Stimulated activated CD8-positive, alpha-beta memory T cell treated with anti-CD3 and anti-CD28 coated beads, Interleukin-12 subunit alpha, Interleukin-12 subunit beta, amount 100 ng/mL, for 4 hours (primary cell): ENCODE results near the gene RAB3D.
"Not testable (repeated sequence)": the region's sequence is repeated elsewhere in the genome, so short reads cannot be mapped to it uniquely, and the experiment has no call there.

Source experiments
- DNase-seq: peaks from one replicate; pipeline ENCODE4 v3.0.0-alpha.2; 2020; ENCODE audit warnings: low read depth

The RAB3D gene

DNA sequence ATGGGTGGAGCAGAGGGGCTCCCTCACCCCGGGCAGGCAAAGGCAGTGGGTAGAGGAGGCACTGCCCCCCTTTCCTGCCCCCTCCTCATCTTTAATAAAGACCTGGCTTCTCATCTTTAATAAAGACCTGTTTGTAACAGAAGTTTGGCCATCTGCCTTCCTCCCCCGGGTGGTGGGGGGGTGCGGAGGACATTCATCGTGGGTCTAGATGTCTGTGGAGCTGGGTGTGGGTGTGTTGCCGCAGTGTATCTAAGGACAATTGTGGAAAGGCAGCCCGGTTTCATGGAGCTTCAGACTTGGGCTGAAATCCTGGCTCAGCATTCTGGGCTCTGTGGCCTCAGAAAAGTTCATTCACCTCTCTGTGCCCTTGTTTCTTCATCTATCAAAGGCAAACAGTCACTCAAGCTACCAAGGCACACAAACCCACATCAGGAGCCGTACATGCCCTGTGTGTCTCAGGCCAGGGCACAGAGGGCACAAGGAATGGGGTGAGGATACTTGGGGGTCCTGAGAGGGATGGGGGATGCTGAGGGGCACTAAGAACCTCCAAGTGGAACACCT is 26.2 kb upstream of the RAB3D start:
- DNase-seq: no peak

DNA sequence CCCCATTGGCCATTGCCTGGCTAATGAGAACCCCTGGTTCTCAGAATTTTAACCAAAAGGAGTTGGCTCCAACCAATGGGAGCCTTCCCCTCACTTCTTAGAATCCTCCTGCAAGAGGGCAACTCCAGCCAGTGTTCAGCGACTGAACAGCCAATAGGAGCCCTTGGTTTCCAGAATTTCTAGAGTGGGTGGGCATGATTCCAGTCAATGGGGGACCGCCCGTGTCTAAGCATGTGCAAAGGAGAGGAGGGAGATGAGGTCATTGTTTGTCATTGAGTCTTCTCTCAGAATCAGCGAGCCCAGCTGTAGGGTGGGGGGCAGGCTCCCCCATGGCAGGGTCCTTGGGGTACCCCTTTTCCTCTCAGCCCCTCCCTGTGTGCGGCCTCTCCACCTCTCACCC is 25.5 kb upstream of the RAB3D start:
- no peak for DNase-seq

DNA sequence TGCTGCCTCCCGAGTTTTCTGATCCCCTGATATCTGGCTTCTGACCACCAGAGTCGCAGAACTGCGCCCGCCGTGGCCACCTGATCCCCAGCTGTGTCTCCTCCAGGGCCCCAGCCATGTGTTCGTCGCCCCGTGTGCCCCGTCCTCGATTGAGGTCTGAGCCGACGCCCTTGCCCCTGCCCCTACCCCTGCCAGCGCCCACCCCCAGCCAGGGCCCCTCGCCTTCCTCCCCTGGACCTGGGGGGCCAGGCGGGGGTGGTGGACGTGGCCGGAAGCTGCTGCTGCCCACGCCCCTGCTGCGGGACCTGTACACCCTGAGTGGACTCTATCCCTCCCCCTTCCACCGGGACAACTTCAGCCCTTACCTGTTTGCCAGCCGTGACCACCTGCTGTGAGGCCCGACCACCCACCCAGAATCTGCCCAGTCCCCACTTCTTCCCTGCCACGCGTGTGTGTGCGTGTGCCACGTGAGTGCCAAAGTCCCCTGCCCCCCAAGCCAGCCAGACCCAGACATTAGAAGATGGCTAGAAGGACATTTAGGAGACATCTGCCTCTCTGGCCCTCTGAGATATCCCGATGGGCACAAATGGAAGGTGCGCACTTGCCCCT is 24.9 kb upstream of the RAB3D start:
- no peak for DNase-seq

DNA sequence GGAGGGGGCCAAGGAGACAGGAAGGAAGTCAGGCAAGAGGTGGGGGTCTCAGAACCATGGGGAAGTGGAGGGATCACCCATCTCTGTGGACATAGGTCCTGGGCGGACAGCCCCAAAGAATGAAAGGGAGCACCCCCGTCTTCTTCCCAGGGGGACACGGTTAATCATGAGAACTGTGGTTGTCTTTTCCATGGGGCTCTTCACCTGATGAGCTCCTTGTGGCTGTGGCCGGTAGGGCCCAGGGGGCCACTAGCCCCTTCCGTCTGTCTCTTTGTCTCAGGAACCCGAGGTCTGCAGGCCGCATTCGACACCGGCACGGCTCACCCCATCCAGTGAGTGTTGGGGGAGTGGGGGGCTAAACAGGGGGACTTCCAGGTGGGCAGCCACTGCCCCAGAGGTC is 24.4 kb upstream of the RAB3D start:
- DNase-seq: no peak

DNA sequence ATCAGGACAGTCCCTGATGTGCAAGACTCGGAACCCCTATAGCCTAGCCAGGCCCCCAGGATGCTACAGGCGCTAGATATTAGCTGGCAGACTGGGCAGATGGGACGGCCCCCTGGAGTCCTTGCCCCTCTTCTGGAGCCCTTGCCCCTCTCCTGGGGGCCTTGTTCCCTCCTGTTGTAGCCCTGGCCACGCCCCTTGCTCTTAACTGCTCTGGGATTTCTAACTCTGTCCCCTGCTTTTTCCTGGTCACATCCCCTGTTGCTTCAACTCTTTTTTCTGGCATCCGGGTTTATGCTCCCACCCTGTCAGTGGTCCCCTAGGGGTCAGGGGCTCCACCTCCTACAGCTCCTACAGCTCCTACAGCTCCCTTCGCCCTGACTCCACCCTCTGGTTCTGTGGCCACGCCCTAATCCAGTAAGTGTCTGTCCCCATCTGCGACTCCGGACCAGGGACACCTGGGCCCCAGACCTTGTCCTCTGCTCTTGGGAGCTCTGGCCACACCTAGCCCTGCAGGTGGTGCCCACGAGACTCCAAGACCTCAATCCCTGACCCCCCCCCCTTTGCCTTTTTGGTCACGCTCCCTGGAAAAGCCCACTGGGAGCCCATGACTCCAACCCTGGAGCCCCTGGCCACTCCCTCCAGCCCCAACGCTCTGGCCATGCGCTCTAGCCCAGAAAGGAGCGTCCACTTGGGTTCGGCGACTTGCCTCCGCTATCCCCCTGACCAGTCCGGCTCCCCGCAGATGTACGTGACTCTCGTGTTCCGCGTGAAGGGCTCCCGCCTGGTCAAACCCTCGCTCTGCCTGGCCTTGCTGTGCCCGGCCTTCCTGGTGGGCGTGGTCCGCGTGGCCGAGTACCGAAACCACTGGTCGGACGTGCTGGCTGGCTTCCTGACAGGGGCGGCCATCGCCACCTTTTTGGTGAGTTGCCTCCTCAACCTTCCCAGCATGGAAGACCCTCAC is 22.6 kb upstream of the RAB3D start:
- no peak for DNase-seq

DNA sequence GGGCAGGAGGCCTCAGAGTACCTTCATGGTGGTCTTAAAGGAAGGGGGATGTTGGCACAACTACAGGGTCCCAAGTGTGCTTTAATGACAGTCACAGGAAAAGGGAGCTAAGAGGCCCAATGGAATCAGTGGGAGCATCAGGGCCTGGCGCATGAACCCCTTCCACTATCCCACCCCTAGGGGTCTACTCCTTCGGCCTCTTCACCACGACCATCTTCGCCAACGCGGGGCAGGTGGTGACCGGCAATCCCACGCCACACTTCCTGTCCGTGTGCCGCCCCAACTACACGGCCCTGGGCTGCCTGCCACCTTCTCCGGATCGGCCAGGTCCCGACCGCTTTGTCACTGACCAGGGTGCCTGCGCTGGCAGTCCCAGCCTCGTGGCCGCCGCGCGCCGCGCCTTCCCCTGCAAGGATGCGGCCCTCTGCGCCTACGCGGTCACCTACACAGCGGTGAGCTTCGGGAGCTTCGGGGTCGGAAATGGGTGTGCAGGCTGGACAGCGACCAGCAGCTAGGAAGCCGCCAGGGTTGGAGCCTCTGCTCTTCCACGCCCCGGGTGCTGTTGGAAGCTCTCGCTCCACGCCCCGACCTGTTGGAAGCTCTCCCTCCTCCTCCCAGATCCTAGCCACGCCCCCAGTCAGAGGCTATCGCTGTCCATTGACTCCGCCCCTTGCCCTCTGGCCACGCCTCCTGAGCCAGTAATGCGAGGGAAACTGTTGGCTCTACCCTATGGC is 21.7 kb upstream of the RAB3D start:
- DNase-seq: no peak

DNA sequence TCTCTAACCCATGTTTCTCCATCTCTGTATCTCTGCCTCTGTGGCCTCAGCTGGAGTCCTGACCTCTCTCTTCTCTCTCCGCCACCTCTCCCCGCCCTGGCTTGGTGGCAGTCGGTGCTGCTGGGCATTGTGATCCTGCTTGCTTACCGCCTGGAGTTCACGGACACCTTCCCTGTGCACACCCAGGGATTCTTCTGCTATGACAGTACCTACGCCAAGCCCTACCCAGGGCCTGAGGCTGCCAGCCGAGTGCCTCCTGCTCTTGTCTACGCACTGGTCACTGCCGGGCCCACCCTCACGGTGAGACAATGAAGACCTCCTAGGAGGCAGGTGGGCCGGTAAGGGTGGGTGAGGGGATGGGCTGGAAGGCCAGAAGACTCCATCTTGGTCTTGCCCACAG is 20.0 kb upstream of the RAB3D start:
- DNase-seq: no peak

DNA sequence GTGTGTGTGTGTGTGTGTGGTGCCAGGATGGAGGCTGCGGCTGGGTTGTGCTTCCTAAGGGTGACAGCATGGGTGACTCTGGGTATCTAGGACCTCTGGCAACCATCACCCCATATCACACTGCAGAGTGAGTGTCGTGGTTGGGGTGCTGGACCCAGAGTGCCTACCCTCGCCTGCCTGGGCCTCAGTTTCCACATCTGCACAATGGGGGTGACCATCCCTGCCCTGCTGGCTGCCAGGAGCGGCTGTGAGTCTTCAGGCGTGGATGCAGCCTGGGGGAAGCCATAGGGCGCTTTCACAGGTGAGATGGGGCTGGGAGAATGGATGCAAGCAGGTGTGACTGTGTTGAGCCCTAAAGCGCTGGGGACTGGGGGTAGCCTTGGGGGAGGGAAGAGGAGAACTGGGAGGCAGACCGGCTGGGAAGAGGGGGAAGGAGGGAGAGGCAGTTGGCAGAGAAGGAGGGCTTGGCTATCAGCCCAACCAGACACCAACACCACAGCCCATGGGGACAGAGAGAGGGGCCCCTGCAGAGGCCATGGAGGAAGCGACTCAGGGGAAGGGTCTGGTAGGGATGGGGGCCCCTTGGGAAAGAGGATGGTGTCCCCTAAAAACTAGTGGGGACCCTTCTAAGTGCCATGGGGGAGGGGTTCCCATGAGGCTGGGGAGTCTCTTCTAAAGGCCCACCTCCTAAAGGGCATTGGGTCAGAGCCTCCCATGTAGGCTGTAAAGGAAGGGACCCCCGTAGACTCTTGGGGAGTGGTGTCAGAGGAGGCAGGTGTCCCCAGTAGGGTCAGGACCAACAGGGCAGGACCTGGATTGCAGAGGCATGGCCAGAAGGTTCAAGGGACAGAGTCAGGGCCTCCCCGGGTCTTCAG is 17.5 kb upstream of the RAB3D start:
- DNase-seq: no peak

DNA sequence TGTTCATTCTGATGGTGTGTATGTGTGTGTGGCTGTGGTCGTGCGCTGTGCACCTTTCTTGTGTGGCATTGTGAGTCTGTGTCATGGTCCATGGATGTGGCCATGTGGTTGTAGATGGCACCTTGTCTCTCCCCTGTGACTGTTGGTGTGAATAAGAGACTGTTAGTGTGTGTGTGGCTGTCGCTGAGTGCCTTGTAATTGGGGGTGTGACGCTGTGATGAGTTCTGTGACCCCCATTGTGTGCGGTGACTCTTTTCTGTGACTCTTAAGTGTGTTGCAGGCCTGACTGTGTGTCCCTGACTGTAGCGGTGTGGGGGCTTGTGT is 16.6 kb upstream of the RAB3D start:
- DNase-seq: no peak

DNA sequence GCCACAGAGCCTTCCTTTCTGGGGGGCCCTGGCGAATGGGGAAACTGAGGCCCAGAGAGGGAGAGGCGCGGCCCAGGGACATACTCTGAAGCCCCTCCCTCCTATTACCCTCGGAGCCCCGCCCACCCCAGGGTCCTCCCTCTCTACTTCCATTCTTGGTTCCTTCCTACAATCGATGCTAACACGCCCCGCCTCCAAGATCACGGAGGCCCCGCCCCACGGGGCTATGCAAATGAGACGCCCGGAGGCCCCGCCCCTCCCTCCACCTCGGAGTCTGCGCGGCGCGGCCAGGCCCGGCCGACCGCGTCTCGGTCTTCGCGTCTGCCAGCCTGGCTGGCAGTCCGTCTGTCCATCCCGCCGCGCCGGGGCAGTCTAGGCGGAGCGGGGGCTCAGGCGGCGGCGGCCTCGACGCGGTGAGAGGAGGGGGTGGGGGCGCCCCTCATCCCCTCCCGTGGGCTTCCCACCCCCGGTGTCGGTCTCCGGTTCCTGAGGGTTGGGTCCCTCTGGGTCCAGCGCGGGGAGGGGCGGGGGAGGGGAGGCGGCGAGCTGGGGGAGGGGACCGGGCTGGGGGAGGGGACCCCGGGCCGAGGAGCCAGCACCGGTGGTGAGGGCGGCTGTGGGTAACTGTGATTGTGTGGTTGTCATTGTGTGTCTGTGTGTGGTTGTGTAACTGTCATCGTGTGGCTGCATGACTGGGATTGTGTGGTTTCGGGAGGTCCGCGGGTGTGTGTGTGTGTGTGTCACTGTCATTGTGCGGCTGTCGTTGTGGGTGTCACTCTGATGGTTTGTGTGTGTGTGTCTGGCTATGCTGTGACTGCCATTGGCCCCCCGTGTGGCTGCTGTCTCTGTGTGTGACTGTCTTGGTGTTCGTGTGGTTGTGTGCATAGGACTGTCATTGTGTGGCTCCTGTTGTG is 16.0 kb upstream of the RAB3D start, which contains the start of gene PLPPR2:
Gene PLPPR2, plus strand, starts transcription at position 273 of the 914 bp plus-strand sequence. CDS start 2,242 bp downstream, outside the sequence.
- peak; percentile 54 for DNase-seq

DNA sequence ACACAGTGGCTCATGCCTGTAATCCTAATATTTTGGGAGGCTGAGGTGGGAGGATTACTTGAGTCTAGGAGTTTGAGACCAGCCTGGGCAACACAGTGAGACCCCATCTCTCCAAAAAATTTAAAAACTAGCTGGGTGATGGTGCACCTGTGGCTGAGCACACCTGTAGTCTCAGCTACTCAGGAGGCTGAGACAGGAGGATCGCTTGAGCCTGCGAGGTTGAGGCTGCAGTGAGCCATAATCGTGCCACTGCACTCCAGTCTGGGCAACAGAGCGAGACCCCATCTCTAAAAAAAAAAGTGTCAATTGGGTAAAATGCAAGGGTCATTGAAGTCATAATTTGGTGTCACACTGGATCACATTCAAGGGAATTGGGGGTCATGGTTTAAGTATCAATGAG is 14.6 kb upstream of the RAB3D start:
- not testable (repeated sequence) for DNase-seq

DNA sequence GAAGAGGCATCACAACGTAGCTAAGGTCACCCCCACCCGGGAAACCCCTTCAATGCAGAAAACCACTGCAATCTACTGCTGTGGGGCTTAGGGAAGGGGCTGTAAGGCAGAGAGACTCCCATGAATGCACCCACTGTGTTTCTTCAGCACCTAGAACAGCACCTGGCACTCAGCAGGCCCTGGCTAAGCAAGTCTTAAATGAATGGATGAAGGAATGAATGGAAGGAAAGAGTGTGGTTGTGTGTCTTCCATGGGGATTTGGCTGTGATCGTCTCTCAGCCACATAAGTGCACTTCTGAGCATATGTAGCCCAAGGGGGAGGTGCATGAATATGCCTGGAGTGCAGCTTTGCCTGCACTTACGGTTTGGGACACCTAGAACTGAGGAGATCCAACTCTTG is 9.7 kb upstream of the RAB3D start:
- no peak for DNase-seq

DNA sequence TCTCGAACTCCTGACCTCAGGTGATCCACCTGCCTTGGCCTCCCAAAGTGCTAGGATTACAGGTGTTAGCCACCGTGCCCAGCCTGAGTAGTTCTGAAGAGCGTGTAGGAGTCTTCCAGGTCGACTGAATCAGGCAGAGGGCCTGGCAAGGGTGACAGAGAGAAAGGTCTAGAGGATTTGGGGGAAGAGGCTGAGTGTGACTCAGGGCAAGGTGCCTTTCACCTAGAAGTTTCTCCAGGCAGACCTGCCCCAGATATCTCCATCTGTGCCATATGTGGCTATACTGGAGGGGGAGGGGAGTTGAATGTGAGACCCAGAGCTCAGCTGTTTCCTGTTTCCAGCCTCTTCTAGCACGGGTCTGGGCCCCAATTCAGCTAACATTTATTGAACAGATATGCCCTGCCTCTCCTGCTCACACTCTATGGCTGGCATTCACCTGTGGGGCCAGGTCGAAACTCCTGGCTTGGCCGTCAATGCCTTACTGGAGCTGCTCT is 8.1 kb upstream of the RAB3D start:
- no peak for DNase-seq

DNA sequence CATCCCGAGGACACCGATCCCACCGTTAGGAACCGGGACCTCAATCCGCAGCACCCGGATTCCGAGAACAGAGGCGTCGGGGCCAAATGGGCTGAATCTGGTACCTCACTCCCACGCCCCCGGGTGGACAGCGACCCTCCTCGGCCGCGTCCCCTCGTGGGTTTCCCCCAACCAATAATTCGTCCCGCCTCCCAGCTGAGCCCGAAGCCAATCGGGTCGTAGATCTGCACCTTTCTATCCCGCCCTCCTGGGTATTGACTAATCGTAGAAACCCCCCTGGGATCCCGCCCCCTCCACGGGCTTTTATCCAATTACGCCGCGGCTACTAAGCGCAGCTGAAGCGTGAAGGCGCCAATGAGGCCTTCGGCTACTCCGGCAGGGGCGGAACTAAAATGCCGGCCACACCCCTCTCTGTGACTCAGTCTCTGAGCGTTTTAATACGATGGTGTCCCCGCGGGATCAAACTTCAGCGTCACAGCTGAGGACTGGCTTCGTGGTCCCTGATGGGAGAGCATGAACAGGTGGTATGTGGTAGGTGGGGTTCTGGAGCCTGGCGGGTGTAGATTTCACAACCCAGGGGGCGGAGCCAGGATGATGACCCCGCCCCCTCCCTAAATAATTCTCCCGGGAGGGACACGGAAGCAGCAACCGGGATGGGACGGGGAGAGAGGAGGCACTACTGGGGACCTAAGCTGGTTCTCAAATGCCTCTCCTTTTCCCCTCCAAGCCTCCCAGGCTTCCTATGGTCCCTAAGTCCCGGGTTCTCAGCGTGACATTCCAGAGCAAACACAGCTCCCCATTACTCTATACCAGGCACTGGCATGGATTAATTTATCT is 6.9 kb upstream of the RAB3D start, which contains the start of the genes CCDC159 and TMEM205:
Gene CCDC159, plus strand, starts transcription at position 416 of the 837 bp plus-strand sequence. Its CDS starts 88 bp downstream, at position 504.
Gene TMEM205, minus strand, starts transcription at position 165 of the 837 bp plus-strand sequence. CDS start 649 bp downstream, outside the sequence.
- peak; percentile 95 for DNase-seq

DNA sequence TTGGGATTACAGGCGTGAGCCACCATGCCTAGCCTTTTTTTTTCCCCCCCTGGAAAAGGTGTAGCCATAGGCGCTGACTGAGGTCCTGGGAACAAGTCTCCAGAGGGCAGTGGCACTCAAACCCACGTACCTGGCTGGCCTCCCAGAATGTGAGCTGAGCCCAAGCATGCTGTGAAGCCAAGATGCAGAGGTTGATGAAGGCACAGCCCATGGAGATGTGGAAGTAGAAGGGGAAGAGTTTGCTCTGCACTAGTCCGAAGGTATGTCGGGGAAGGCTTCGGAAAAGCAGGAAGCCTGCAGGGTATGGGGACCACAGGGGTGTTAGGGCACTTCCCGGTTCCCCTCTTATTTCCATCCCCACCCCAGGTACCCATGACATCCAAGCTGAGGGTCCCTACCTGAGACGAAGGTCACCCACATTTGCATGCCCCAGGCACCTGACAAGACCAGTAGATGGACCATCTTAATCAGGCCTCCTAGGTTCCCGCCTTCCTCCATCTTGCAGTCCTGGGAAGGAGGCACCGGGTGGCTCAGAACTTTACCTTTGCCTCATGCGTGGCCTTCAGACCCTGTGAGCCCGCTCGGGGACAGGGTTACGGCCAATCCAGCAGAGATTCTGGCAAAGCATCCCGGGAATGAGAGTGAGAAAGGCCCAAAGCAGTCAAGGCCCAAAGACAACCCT is 5.8 kb upstream of the RAB3D start:
- no peak for DNase-seq

DNA sequence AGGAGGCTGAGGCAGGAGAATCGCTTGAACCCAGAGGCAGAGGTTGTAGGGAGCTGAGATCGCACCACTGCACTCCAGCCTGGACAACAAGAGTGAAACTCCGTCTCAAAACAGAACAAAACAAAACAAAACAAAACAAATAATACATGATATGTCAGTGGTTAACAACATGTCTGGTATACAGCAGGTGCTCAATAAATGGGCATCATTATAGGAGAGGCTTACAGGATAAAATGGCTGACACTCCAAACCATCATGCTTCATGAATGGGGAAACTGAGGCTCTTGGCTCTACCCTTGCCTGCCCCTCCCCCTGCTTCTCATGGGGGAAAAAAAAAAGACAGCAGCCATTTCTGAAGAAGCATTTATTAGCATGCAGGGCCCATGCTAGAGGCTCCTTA is 3.0 kb upstream of the RAB3D start:
- no peak for DNase-seq

DNA sequence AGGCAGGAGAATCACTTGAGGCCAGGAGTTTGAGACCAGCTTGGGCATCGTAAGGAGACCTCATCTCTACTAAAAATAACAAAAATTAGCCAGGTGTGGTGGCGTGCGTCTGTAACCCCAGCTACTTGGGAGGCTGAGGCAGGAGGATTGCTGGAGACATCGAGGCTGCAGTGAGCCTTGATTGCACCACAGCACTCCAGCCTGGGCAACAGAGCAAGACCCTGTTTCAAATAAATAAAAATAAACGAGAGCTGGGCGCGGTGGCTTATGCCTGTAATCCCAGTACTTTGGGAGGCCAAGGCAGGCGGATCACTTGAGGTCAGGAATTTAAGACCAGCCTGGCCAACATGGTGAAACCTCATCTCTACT is 626 bp upstream of the RAB3D start:
- DNase-seq: not testable (repeated sequence)

DNA sequence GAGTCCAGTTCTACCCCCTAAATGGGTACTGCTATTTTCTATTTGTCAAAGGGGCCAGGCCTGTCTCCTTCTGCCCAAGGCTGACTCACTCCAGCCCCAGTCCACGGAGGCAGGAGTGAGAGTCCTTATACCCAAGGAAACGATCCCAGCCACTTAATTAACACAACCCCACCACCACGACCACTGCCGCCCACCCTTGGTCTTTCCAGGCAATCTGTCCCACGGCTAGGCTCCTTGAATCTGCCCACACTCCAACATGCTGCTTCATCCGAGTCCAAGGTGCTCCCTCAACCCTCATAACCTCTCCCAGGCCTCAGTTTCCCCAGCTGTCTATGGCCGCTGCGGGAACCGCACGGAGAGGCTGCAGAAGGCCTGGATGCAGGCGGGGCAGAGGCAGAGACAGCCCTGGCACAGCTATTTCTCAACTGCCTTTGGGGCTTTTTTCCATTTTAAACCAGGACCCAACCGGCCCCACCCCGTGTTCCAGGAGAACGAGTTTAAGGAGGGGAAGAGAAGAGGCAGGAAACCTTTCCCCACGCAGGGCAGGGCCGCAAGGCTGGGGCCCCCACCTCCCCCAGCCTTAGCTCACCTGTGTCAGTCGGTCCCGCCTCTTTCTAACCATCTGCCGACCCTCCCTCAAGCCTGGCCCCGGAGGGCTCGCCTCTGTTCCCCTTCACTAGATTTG is 746 bp downstream of the RAB3D start:
- no peak for DNase-seq
